ENCODE measurements around the gene CORO7. TPM values are rescaled to one million over a fixed set of nuclear protein-coding genes. Genes with fewer than 3 reads are reported as not detected.

Gene CORO7
- total RNA-seq, 1 donor from 2014 or later, result 14.6 TPM

- Histone ChIP-seq H3K9ac (ENCODE audit: low read depth in 1 of 3, low read length in 3 of 3) (no peak overlapping the region), H3K27me3 (ENCODE audit: control insufficient read depth in 3 of 3, insufficient read depth in 3 of 3, low read length in 3 of 3) (peaks cover 3 to 7% (median 7%) of the 10 kb centered on the region in 3 donors), H3K4me1 (ENCODE audit: control insufficient read depth in 3 of 3, insufficient read depth in 3 of 3, low read length in 3 of 3) (peaks cover 6 to 13% (median 9%) of the 10 kb centered on the region in 3 donors), H3K4me3 (ENCODE audit: low read length in 3 of 3) (no peak overlapping the region), H3K9me3 (ENCODE audit: control insufficient read depth in 3 of 3, low read length in 3 of 3) (no peaks in the 10 kb centered on the region), H3K36me3 (ENCODE audit: control insufficient read depth in 3 of 3, insufficient read depth in 3 of 3, low read length in 3 of 3) (no peaks in the 10 kb centered on the region), H3K27ac (ENCODE audit: low read depth, low read length) (no peak overlapping the region)
Measured at GRCh38 chr16:4309102-4309832, 107.1 kb downstream of the CORO7 start.

DNA sequence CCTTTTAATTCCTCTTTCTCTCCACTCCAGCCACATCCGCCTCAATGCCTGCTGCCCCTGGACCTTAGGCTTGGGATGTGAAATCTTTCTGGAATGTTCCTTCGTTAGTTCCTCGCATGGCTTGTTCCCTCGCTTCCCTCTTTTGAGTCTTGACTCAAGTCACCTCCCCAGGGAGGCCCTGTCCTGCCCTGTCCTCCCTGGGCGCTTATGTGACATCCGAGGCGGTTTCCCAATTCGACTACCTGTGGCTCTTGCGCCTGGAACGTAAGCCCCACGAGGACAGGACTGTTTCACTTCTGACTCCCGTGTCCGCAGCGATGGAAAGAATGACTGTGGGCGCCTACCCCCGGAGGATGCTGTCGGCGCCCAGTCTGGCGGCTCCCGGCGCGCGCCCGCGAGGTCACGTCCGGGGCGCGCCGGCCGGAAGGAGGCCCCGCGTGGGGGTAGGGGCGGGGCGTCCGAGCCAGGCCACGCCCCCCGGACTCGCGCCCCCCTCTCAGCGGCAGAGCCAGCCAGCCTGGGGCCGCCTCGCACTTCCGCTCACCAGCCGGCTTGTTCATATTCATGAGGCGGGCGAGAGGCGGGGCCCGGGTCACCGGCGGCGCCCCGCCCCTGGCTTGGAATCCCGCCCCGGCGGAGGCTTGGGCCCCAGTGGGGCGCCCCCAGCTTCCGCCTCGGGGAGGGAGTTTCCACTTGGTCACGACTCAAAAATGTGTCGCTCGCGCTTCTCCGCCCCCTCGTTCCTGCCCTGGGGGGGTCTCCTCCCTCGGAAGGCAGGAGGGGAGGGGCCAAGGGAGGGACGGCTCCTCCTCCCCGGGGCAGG is 109.0 kb downstream of the CORO7 start:
- Histone ChIP-seq H3K27me3 (ENCODE audit: control insufficient read depth in 3 of 3, insufficient read depth in 3 of 3, low read length in 3 of 3) (no peaks in the 10 kb centered on the region), H3K27ac (ENCODE audit: low read depth, low read length) (peak overlapping the region; percentile 81), H3K4me3 (ENCODE audit: low read length in 3 of 3) (peak overlapping the region; percentile 77 to 84 (median 84)), H3K9me3 (ENCODE audit: control insufficient read depth in 3 of 3, low read length in 3 of 3) (no peaks in the 10 kb centered on the region), H3K9ac (ENCODE audit: low read depth in 1 of 3, low read length in 3 of 3) (peak overlapping the region; percentile 60 to 74 (median 65)), H3K36me3 (ENCODE audit: control insufficient read depth in 3 of 3, insufficient read depth in 3 of 3, low read length in 3 of 3) (no peaks in the 10 kb centered on the region), H3K4me1 (ENCODE audit: control insufficient read depth in 3 of 3, insufficient read depth in 3 of 3, low read length in 3 of 3) (peaks cover 6 to 13% (median 9%) of the 10 kb centered on the region in 3 donors)

GRCh38 chr16:4306470-4307214 is 109.8 kb downstream of the CORO7 start:
- peak overlapping the region in 2 of 3 donors; percentile 60 to 74 for H3K9ac ChIP-seq (ENCODE audit: low read depth in 1 of 3, low read length in 3 of 3)
- peaks cover 6 to 13% (median 9%) of the 10 kb centered on the region in 3 donors for H3K4me1 ChIP-seq (ENCODE audit: control insufficient read depth in 3 of 3, insufficient read depth in 3 of 3, low read length in 3 of 3)
- no peaks in the 10 kb centered on the region for H3K9me3 ChIP-seq (ENCODE audit: control insufficient read depth in 3 of 3, low read length in 3 of 3)
- H3K4me3 ChIP-seq (ENCODE audit: low read length in 3 of 3), result peak overlapping the region; percentile 77 to 84 (median 84)
- peak overlapping the region; percentile 81 for H3K27ac ChIP-seq (ENCODE audit: low read depth, low read length)
- H3K36me3 ChIP-seq (ENCODE audit: control insufficient read depth in 3 of 3, insufficient read depth in 3 of 3, low read length in 3 of 3), result no peaks in the 10 kb centered on the region
- no peaks in the 10 kb centered on the region for H3K27me3 ChIP-seq (ENCODE audit: control insufficient read depth in 3 of 3, insufficient read depth in 3 of 3, low read length in 3 of 3)

Small RNA genes lying within 50 kb of the gene (small RNA-seq; reads per million reads assigned to genes)
- gene AC012676.2, result not detected

Other genes starting within 250 kb of the CORO7 start
- gene SRL, start 174.5 kb downstream of the CORO7 start, total RNA-seq, result 230 TPM
- 5.2 TPM for gene TFAP4, start 143.6 kb downstream of the CORO7 start, total RNA-seq
- 4.2 TPM for gene GLIS2, start 100.5 kb downstream of the CORO7 start, total RNA-seq
- gene PAM16, start 65.3 kb downstream of the CORO7 start, total RNA-seq, result 32.9 TPM
- gene VASN, start 44.7 kb downstream of the CORO7 start, total RNA-seq, result 13.0 TPM
- gene DNAJA3, start 9.3 kb upstream of the CORO7 start, total RNA-seq, result 35.5 TPM
- 14.1 TPM for gene NMRAL1, start 58.0 kb upstream of the CORO7 start, total RNA-seq
- gene HMOX2, start 59.8 kb upstream of the CORO7 start, total RNA-seq, result 31.8 TPM
- 7.8 TPM for gene CDIP1, start 122.2 kb upstream of the CORO7 start, total RNA-seq
- gene C16orf96, start 139.7 kb upstream of the CORO7 start, total RNA-seq, result 0.52 TPM
- 1.0 TPM for gene UBALD1, start 198.3 kb upstream of the CORO7 start, total RNA-seq
- 16.2 TPM for gene MGRN1, start 208.2 kb upstream of the CORO7 start, total RNA-seq